Activated naive CD4-positive, alpha-beta T cell (primary cell): ENCODE data around the gene ERG28.
"Not testable (repeated sequence)": the region's sequence is repeated elsewhere in the genome, so short reads cannot be mapped to it uniquely, and the experiment has no call there.

Experiments used
- DNase-seq, 4 experiments: peaks; one replicate each; lab custom pipeline; 2025; lab: John Stamatoyannopoulos, UW

The ERG28 gene

DNA sequence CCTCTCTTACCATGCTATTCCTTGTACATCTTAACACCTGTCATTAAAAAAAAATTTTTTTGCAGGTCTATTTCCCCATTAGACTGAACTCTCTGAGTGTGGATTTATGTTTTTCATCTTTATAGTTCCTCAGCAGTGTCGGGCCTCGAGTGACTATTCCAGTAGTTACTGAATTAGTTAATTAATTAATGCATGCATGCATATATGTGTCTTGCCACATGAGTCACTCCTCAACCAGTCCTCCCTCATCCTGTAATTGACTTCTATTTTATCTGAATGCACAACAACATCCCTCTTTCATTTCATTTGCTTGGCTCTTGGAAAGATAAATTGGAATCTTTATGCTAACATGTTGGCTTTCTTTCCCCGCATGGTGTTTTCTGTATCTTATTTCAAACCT lies 35.6 kb downstream of the ERG28 start:
- DNase-seq, result no peak

DNA sequence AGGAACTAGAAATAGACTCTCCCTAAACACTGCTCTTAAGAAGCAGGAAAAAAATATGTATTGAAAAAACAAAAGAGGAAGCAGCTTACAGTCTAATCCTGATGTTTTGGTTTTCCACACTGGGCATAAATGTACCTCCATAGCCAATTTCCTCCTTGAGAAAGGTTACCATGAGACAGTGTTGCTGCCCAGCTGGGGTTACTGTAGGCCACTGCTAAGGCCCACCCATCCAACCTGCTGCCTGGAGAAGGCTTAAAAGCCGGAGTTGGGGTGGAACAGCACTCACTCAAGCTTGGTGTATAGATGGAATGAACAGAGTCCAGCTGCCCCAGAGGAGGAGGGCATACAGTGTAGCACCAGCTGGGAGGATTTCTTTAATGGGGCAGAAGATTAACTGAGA lies 41.1 kb downstream of the ERG28 start:
- DNase-seq, result no peak

DNA sequence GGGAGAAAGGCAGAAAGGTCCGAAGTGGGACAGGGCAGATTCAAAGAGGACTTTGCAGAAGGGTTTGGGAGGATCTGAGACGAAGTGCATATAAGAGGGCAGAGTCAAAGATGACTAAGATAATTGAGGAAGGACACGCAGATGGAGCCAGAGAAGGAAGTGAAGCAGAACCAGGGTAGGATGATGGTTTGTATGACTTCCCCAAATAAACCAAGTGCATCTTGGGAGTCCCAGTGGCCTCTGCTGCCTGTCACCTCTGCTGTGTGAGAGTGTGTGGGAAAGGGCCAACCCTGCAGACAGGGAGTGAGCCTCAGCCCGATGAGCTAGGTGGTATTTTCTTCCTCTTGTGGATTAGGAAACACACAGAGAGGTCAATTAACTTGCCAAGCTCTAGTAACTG lies 45.5 kb downstream of the ERG28 start:
- no peak for DNase-seq

DNA sequence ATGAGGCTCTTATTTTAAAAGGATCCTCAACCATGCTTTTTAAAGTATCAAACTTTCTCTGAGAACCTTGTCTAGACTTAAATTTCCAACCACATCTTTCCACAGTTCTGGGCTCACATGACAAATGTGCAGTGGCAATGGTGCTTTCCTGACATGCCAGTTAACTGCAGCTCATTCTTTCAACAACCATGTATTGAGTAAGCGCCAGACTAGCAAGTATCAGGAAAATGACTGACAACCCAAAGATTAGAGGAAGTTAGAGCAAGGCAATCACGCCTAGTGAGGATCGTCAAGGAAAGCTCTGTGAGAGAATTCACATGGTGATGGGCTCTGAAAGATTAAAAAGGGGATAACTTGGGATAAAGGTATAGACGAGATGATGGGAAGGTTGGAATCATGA lies 46.5 kb downstream of the ERG28 start:
- DNase-seq, result no peak

DNA sequence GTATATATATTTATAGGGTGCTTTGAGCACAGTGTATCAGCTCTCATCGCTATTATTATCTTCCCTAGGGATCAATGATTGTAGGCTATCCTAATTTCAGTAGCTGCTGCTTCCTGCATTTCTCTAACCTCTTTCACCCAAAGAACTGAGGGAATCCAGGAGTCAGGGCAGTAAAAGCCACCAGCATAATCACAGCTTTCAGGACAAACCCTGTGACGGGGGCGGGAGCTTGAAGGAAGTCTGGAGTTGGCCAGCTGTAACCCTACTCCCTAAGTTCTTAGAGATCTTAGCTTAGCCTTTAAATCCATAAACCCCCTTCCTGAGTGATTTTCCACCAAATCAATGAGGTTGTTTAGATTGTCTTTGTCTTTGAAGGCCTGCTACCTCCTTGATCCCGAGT lies 48.5 kb downstream of the ERG28 start:
- no peak for DNase-seq

DNA sequence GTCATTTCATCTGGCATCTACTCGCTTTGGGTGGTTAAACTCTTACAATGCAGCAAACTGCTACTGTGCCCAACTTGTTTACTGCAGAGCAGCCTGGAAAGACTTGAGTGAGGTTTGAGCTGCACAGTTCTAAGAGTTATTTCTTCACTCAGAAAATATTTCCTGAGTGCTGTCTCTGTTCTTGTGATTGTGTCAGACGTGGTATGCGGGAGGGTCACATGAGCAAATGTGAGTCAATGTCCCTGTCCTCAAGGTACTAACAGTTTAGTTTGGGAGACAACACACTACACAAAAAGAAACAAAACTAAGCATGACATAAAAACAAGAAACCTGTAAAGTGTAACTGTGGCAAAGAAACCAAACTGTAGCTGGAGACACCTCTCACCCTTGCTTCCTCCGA lies 49.8 kb downstream of the ERG28 start:
- no peak for DNase-seq

DNA sequence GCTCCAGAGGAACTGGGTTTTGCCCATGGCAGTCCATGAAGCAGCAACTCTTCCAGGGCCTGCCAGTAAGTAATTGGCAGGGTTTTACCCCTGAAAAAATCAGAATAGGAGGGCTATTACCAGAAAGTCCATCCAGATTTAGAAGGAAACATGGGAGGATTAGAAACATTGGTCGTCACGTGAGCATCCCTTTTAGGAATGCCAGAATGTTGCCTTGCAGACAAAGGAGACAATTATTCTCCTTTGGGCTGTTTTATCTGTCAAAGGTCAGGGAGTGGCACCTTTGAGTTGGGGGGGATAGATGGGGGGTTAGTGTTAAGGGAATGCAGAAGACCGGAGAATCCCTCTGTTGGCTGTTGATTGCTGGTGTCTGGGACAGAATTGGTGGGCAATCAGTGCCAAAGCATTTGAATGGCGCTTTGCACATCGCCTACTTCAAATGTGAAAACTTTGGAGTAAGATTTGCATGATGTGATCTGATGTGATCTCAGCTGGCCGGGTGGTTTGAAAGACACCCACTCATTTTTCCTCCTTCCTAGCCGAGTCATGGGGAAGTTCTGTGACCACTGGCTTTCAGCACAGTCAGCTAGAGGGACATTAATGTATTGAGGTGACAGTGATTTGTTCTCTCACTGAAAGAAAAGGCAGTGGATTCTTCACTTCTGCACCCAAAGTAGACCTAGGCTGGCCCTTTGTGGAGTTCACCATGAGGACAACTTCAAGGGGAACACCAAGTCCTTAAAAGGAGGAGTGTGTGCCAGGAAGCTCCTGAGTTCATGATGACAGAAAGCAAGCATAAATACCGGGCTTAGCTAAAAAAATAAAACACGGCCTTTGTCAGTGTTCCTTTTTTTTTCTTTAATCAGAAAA lies 50.8 kb downstream of the ERG28 start:
- no peak for DNase-seq

DNA sequence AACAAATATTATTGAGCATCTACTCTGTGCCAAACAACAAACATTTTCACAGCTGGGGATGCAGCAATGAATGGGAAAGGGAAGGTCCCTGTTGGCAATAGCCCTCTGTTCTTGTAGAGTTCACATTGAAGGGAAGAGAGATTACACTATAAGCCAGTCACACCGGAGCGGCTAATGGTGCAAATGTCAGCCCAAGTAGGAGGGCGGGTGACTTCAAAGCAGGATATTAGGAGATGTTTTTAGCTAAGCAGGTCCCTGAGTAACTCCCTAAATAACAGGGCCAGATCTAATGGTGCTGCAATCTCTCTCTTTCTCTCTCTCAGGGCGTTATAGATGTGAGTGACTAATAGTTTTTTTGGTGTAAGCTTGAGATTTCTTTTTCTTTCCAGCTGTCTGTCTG lies 51.6 kb downstream of the ERG28 start:
- DNase-seq, result no peak

DNA sequence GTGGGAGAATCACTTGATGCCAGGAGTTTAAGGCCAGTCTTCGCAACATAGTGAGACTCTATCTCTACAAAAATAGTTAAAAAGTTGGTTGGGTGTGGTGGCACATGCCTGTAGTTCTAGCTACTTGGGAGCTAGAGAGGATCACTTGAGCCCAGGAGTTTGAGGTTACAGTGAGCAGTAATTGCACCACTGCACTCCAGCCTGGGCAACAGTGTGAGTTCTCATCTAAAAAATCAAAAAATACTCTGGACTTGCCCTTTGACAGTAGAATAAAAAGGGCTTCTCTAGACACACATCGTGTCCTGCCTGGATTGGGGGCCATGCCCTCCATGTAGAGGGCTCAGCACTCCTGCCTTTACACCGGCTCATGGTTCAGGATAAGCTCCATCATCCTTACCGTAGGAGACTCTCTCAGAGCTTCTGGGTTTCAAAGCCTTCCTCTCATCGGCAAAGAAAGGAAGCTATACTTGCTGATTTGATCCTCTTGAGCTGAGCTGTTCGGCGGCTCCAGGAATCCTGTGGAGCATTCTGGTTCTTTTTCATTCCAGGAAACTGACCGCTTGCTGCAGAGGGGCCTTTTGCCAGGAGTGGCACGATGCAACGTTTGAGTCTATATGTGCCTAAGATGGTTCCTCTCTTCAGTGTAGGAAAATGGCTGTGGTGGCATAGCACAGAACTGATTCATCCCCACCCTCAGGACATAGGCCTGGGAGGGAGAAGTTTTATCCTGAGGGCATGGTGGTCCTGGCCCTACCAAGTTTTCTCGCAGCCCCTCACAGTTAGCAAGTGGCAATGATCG lies 52.6 kb downstream of the ERG28 start:
- no peak for DNase-seq

DNA sequence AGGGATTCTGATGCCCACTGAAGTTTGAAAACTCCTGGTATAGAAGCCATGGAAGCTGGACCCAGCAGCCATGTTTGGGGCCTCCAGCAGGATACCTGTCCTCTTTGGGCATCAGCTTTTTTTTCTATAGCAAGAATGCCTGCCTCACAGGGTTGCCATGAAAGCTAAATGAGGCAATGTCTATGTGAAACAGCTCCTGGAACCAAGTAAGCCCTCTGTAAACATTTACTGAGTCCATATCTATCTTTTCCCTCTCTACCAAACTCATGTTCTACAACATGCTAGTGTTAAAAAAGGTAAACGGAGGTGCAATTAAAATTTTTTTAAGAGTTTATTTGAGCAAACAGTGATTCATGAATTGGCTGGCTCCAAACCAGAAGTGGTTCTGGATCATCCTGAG lies 53.6 kb downstream of the ERG28 start:
- DNase-seq, result no peak

DNA sequence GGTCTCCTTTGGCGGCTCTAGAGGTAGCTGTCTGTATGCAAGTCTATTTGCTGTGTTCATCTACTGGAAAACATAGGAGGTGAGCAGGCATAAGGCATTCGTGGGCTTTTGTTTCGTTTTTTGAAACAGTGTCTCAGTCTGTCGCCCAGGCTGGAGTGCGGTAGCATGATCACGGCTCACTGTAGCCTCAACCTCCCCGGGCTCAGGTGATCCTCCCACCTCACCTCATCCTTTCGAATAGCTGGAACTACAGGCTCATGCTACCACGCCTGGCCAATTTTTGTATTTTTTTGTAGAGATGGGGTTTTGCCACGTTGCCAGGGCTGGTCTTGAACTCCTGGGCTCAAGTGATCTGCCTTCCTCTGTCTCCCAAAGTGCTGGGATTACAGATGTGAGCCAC lies 54.8 kb downstream of the ERG28 start:
- no peak for DNase-seq

DNA sequence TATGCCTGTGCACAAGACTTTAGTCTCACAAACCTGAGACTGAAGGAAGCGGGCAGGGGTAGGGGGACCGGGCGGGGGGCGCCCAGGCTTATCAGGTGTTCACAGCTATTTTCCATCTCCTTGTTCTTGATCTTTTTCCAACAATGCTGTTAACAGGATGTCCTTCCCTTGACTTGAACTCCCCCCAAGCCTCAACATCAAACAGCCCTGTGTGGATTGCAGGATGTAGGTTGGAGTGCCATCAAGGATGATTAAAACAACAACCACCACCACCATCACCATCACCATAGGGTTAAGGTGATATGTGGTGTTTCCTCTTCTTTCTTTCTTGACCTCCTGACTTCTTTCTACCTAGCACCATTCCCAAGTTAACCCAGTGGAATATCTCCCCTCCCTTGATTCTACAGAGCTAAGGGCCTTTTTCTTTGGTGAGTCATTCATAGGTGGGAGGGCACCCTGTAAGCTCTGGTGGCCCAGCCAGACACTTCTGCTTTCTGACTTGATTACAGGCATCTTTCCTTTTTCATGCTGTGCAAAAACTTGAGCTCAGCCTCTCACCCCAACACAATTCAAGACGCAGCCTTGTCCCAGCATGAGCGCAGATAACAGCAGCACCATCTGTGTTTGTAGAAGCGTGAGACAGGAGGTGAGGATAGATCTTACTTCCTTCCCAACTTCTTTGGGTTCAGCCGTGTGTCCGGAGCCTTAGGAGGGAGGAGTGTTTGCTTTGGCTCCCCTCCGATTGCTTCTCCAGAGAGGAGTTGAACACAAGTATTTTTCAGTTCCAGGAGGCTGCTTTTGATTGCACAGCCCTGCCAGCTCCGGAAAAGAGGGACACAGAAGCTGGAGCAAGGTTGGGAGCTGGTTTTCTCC lies 55.5 kb downstream of the ERG28 start:
- no peak for DNase-seq

DNA sequence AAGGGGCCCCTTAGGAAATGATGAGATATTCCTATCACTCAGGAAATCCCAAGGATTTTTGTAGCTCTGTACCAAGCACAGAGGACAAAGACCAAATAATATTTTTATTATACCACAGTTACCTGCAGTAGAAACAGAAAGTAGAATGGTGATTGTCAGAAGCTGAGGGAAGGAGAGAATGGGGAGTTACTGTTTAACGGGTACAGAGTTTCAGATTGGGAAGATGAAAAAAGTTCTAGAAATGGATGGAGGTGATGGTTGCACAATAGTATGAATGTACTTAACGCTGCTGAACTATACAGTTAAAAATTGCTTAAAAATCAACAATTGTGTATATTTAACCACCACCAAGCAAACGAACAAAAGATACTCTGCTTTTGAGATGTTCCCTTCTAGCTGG lies 58.2 kb downstream of the ERG28 start:
- no peak for DNase-seq

DNA sequence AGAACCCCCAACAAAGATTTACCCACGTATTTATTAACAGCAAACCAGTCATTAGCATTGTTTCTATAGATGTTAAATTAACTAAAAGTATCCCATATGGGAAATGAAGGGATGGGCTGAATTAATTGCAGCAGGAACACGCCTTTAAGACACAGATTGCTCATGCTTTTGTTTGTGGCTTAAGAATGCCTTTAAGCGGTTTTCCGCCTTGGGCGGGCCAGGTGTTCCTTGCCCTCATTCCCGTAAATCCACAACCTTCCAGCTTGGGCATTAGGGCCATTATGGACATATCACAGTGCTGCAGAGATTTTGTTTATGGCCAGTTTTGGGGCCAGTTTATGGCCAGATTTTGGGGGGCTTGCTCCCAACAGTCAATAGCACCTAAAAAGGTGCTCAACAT lies 59.6 kb downstream of the ERG28 start:
- not testable (repeated sequence) for DNase-seq

DNA sequence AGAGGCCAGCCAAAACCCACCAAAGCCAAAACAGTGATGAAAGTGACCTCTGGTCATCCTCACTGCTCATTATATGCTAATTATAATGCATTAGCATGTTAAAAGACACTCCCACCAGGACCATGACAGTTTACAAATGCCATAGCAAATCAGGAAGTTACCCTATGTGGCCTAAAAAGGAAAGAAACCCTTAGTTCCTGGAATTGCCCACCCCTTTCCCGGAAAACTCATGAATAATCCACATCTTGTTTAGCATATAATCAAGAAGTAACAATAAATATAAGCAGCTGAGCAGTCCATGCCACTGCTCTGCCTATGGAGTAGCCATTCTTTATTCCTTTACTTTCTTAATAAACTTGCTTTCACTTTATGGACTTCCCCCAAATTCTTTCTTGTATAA lies 60.6 kb downstream of the ERG28 start:
- DNase-seq, result not testable (repeated sequence)
